ENCODE data around the gene EDN2. TPM values are rescaled to one million over a fixed set of nuclear protein-coding genes. Genes with fewer than 3 reads are reported as not detected.

The EDN2 gene
- total RNA-seq, 1 experiment from 2014 or later = 0.24 TPM

DNA sequence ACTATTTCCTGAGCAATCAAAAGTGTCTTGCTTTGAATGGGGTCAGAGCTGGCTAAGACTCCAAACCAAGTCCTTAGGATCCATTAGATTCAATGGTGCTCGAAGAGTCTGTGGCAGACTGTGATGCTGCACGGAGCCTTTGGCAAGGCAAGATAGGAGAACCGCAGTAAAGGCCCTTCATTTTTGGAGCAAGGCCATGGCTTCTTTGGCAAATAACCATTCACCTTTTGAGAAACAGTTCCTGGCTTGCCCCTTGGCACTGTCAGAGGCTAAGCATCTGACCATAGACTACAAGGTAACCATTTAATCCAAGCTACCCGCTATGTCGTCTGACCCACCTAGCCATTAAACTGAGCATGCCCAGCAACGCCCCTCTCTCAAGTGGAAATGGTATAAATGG, 45.2 kb downstream of the EDN2 start:
- H3K14ac ChIP-seq (ENCODE audit: insufficient read depth, low read length) = no peak overlapping the region
- no peak overlapping the region for H3T11ph ChIP-seq (ENCODE audit: low read length)
- no peaks in the 10 kb centered on the region for H3K4me1 ChIP-seq (ENCODE audit: insufficient read depth, low read length)
- no peaks in the 10 kb centered on the region for H3K27me3 ChIP-seq (ENCODE audit: insufficient read depth, low read length)
- H2AK5ac ChIP-seq (ENCODE audit: insufficient read length, low read length) = no peak overlapping the region
- H3K23ac ChIP-seq (ENCODE audit: insufficient read length, low read depth, low read length) = no peak overlapping the region
- H2BK5ac ChIP-seq (ENCODE audit: insufficient read length, low read length) = no peak overlapping the region
- Mint-ChIP-seq H3K27me3 (ENCODE audit: low read depth) (peaks cover 13% of the 10 kb centered on the region), H3K4me3 (no peak overlapping the region), H3K4me1 (peaks cover 21 to 29% of the 10 kb centered on the region in 2 experiments), H3K27ac (no peak overlapping the region), H3K9me3 (peaks cover under 1 to 6% of the 10 kb centered on the region in 2 experiments), H3K36me3 (ENCODE audit: insufficient read depth in 1 of 3, low read depth in 3 of 3) (0 out of 7 replicates have a peak, but pooled peaks cover 0 to under 1% (median 0%) of the 10 kb centered on the region in 3 experiments)
- H3K56ac ChIP-seq (ENCODE audit: insufficient read length, low read depth, low read length) = no peak overlapping the region
- no peak overlapping the region for H3K4ac ChIP-seq (ENCODE audit: low read depth, low read length)
- H3K79me1 ChIP-seq (ENCODE audit: insufficient read depth, low read depth, low read length, poor library complexity, severe bottlenecking) = no peaks in the 10 kb centered on the region
- no peak overlapping the region for H4K5ac ChIP-seq (ENCODE audit: insufficient read length, low read depth, low read length)
- no peak overlapping the region for H3K18ac ChIP-seq (ENCODE audit: insufficient read length, low read depth, low read length)
- H3K9me3 ChIP-seq (ENCODE audit: control insufficient read depth, low read depth, low read length) = no peaks in the 10 kb centered on the region
- H2BK20ac ChIP-seq (ENCODE audit: low read depth, low read length, poor library complexity, severe bottlenecking) = no peak overlapping the region
- H2BK15ac ChIP-seq (ENCODE audit: low read depth, low read length) = no peak overlapping the region
- H4K91ac ChIP-seq (ENCODE audit: insufficient read length, low read depth, low read length) = no peak overlapping the region
- no peak overlapping the region for H3K4me2 ChIP-seq (ENCODE audit: insufficient read depth, insufficient read length, low read length)
- TF ChIP-seq, protein P1, sequence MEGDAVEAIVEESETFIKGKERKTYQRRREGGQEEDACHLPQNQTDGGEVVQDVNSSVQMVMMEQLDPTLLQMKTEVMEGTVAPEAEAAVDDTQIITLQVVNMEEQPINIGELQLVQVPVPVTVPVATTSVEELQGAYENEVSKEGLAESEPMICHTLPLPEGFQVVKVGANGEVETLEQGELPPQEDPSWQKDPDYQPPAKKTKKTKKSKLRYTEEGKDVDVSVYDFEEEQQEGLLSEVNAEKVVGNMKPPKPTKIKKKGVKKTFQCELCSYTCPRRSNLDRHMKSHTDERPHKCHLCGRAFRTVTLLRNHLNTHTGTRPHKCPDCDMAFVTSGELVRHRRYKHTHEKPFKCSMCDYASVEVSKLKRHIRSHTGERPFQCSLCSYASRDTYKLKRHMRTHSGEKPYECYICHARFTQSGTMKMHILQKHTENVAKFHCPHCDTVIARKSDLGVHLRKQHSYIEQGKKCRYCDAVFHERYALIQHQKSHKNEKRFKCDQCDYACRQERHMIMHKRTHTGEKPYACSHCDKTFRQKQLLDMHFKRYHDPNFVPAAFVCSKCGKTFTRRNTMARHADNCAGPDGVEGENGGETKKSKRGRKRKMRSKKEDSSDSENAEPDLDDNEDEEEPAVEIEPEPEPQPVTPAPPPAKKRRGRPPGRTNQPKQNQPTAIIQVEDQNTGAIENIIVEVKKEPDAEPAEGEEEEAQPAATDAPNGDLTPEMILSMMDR (conservative IDR thresholded peaks at IDR 0.05) = no peak
- H4K20me1 ChIP-seq (ENCODE audit: control insufficient read depth, insufficient read depth, insufficient read length) = no peaks in the 10 kb centered on the region
- WGBS (ENCODE audit: extremely low coverage, insufficient read length, low lambda C conversion rate) = no CpG with 5 or more reads among the region's 6 CpGs
- no peak overlapping the region for H2AFZ ChIP-seq (ENCODE audit: low read length)
- no peak overlapping the region for H3K9ac ChIP-seq (ENCODE audit: extremely low read depth, insufficient read length, low read length)
- no peak overlapping the region for H2BK12ac ChIP-seq (ENCODE audit: insufficient read length, low read depth, low read length)
- no peak for DNase-seq
- no peak overlapping the region for H4K8ac ChIP-seq (replicated peaks; ENCODE audit: insufficient read length, low read depth, low read length)
- H2BK120ac ChIP-seq (ENCODE audit: low read depth, low read length, poor library complexity, severe bottlenecking) = no peak overlapping the region
- no peaks in the 10 kb centered on the region for H3K79me2 ChIP-seq (ENCODE audit: insufficient read depth, low read length)
- no peaks in the 10 kb centered on the region for H3K23me2 ChIP-seq (ENCODE audit: insufficient read length, low read depth, low read length, poor library complexity, severe bottlenecking)
- no peak overlapping the region for H3K27ac ChIP-seq (ENCODE audit: insufficient read length, low read depth, low read length)

All from H9 (cell line).